ENCODE results near the gene LINGO1.

GRCh38 chr15:77633134-77633912 is 611 bp upstream of the LINGO1 start:
- TF ChIP-seq CTCF (IDR thresholded peaks at IDR 0.05): peak in 3 of 4 experiments; percentile 95 to 100 (median 97)
- TF ChIP-seq POLR2A (IDR thresholded peaks at IDR 0.05): no peak
- TF ChIP-seq POLR2AphosphoS5 (IDR thresholded peaks at IDR 0.05): no peak
- TF ChIP-seq EP300 (IDR thresholded peaks at IDR 0.05): no peak
